Bronchial epithelial cell (primary cell): ENCODE data around the gene CASP3. TPM values are rescaled to one million over a fixed set of nuclear protein-coding genes. Genes with fewer than 3 reads are reported as not detected.
"Not testable (repeated sequence)": the region's sequence is repeated elsewhere in the genome, so short reads cannot be mapped to it uniquely, and the experiment has no call there.

Experiments used
- DNase-seq: peaks from one replicate; pipeline ENCODE4 v3.0.0-alpha.2; 2010; ENCODE audit warnings: low read depth
- FAIRE-seq: peaks from 2 replicates; lab custom pipeline; 2011; peaks lifted over from hg19 to GRCh38; lab: Jason Lieb, UNC
- H3K27me3 ChIP-seq: 2 replicates; pipeline ENCODE4 v1.5.1; 2011; ENCODE audit warnings: low read length; ENCODE audit not compliant: control insufficient read depth, insufficient read depth
- H3K36me3 ChIP-seq: 2 replicates; pipeline ENCODE4 v1.5.1; 2011; ENCODE audit warnings: low read length; ENCODE audit not compliant: control insufficient read depth, insufficient read depth
- H3K4me3 ChIP-seq: 2 replicates; pipeline ENCODE4 v1.5.1; 2011; ENCODE audit warnings: mild to moderate bottlenecking, low read depth, low read length, control low read depth
- total RNA-seq: library from RNA; depleted of rRNA; stranded (reverse); fragments of >200 nt; gene quantifications from 2 replicates; pipeline ENCODE4 v1.2.1, GENCODE V29; 2014
- TF ChIP-seq, protein P1 (sequence below): IDR thresholded peaks from 2 replicates; pipeline ENCODE4 v1.5.1; 2011; ENCODE audit warnings: mild to moderate bottlenecking, moderate library complexity, low read length, control low read depth, inconsistent platforms; ENCODE audit not compliant: insufficient read depth, severe bottlenecking

Gene CASP3
- total RNA-seq, 1 donor from 2014 or later, result 23.7 TPM

DNA sequence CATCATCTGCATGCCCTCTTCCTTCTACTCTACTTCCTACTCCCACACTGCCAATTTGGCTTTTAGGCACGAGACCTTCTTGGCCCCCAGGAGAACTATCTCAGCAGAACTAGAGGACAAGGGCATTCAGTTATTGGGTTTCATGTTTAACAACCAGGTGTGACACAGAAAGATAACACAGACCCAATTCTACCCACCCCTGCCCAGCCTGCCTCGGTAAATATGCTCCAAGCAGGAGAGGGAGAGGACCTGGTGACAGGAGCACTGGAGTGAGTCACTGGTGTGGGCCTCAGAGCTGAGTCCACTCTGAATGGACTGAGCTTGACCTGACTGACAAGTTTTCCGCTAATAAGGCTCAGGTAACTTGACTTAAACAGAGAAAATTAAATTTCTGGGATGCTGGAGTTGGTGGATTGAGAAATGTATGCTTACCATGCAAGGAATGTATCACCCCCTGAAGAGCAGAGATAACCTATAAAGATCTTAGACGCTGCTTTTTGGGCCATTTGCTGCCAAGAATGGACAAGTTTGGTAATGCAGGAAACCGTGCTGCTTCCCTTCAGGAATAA, 52.5 kb downstream of the CASP3 start:
- no peak overlapping the region for H3K4me3 ChIP-seq
- TF ChIP-seq, protein P1, sequence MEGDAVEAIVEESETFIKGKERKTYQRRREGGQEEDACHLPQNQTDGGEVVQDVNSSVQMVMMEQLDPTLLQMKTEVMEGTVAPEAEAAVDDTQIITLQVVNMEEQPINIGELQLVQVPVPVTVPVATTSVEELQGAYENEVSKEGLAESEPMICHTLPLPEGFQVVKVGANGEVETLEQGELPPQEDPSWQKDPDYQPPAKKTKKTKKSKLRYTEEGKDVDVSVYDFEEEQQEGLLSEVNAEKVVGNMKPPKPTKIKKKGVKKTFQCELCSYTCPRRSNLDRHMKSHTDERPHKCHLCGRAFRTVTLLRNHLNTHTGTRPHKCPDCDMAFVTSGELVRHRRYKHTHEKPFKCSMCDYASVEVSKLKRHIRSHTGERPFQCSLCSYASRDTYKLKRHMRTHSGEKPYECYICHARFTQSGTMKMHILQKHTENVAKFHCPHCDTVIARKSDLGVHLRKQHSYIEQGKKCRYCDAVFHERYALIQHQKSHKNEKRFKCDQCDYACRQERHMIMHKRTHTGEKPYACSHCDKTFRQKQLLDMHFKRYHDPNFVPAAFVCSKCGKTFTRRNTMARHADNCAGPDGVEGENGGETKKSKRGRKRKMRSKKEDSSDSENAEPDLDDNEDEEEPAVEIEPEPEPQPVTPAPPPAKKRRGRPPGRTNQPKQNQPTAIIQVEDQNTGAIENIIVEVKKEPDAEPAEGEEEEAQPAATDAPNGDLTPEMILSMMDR, result no peak

GRCh38 chr4:184596044-184596616, 53.1 kb downstream of the CASP3 start:
- TF ChIP-seq, protein P1, result no peak
- FAIRE-seq, result no peak
- H3K27me3 ChIP-seq, result peaks cover 1% of the 10 kb centered on the region
- no peak overlapping the region for H3K4me3 ChIP-seq
- no peaks in the 10 kb centered on the region for H3K36me3 ChIP-seq
- DNase-seq, result no peak

More for the DNA sequence above, 52.5 kb downstream of the CASP3 start:
- no peak for FAIRE-seq
- DNase-seq, result no peak
- no peaks in the 10 kb centered on the region for H3K36me3 ChIP-seq
- peaks cover 1% of the 10 kb centered on the region for H3K27me3 ChIP-seq

GRCh38 chr4:184595430-184595829, 53.8 kb downstream of the CASP3 start:
- FAIRE-seq (no peak), DNase-seq (no peak)
- Histone ChIP-seq H3K36me3 (no peaks in the 10 kb centered on the region), H3K4me3 (no peak overlapping the region), H3K27me3 (peaks cover 1% of the 10 kb centered on the region)
- TF ChIP-seq, protein P1, result no peak

DNA sequence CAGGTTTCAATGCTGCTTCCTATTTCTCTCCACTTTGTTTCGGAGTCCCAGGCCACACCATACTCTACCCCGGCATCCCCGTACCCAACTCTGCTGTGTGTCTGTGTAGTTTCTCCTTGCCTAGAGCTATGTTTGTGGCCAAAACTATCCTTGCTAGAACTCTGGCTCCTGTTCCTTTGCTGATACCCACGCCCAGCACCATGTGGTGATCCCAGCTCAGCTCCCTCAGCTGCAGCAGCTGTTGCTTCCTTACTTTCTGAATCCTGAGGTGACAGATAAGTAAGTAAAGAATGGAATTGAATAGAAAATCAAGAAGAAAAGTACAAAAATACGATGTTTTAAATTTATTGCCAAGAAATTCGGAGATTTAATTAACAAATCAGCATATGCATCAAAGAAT, 55.8 kb downstream of the CASP3 start:
- TF ChIP-seq, protein P1, result no peak
- Histone ChIP-seq H3K27me3 (peaks cover 1% of the 10 kb centered on the region), H3K4me3 (no peak overlapping the region), H3K36me3 (no peaks in the 10 kb centered on the region)
- DNase-seq (no peak), FAIRE-seq (no peak)

DNA sequence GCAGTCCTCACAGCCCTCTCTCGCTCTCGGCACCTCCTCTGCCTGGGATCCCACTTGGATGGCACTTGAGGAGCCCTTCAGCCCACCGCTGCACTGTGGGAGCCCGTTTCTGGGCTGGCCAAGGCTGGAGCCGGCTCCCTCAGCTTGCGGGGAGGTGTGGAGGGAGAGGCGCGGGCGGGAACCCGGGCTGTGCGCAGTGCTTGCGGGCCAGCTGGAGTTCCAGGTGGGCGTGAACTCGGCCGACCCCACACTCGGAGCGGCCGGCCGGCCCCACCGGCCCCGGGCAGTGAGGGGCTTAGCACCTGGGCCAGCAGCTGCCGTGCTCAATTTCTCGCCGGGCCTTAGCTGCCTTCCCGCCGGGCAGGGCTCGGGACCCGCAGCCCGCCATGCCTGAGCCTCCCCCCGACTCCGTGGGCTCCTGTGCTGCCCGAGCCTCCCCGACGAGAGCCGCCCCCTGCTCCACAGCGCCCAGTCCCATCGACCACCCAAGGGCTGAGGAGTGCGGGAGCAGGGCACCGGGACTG, 57.4 kb downstream of the CASP3 start:
- not testable (repeated sequence) for H3K4me3 ChIP-seq, FAIRE-seq, DNase-seq, H3K27me3 ChIP-seq, H3K36me3 ChIP-seq

GRCh38 chr4:184591070-184591677, 58.1 kb downstream of the CASP3 start:
- Histone ChIP-seq H3K27me3 (peaks cover 1% of the 10 kb centered on the region), H3K36me3 (no peaks in the 10 kb centered on the region), H3K4me3 (no peak overlapping the region)
- no peak for FAIRE-seq
- no peak for DNase-seq
- TF ChIP-seq, protein P1, result no peak
